ENCODE results near the gene MAMLD1.

DNA sequence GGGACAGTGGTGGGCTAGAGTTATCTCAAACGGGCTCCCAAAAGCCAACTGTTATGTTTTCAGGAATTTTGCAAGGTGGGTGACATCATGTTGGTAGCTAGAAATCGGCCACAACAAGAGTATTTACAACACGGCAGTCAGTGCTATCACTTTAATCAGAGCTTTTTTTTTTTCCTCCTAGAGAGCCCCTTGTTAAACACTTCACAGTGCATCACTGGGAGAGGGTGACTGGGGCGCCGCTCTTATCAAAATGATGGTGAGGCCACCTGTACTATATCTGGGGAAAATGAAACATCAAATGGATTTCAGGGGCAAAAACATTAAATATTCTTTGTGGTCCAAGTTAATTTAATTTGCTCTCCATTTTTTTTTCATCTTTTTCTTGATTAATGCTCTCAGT, 44.9 kb downstream of the MAMLD1 start:
- TF ChIP-seq, protein P1, sequence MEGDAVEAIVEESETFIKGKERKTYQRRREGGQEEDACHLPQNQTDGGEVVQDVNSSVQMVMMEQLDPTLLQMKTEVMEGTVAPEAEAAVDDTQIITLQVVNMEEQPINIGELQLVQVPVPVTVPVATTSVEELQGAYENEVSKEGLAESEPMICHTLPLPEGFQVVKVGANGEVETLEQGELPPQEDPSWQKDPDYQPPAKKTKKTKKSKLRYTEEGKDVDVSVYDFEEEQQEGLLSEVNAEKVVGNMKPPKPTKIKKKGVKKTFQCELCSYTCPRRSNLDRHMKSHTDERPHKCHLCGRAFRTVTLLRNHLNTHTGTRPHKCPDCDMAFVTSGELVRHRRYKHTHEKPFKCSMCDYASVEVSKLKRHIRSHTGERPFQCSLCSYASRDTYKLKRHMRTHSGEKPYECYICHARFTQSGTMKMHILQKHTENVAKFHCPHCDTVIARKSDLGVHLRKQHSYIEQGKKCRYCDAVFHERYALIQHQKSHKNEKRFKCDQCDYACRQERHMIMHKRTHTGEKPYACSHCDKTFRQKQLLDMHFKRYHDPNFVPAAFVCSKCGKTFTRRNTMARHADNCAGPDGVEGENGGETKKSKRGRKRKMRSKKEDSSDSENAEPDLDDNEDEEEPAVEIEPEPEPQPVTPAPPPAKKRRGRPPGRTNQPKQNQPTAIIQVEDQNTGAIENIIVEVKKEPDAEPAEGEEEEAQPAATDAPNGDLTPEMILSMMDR (IDR thresholded peaks at IDR 0.05; ENCODE audit: low read depth, low read length, poor library complexity, severe bottlenecking) = no peak
- TF ChIP-seq EZH2phosphoT487 (IDR thresholded peaks at IDR 0.05; ENCODE audit: borderline replicate concordance, low read length) = no peak
